ENCODE measurements around the gene TLR8.
"Not testable (repeated sequence)": the region's sequence is repeated elsewhere in the genome, so short reads cannot be mapped to it uniquely, and the experiment has no call there.

The TLR8 gene

GRCh38 chrX:12956704-12957534 lies 50.5 kb downstream of the TLR8 start:
- TF ChIP-seq ZFX (IDR thresholded peaks at IDR 0.05; ENCODE audit: borderline replicate concordance) (no peak), CTCF (IDR thresholded peaks at IDR 0.05) (no peak)
- no peak overlapping the region for H3K27ac ChIP-seq

GRCh38 chrX:12958059-12958458 lies 51.6 kb downstream of the TLR8 start:
- no peak overlapping the region for H3K27ac ChIP-seq
- no peak for TF ChIP-seq ZFX (IDR thresholded peaks at IDR 0.05; ENCODE audit: borderline replicate concordance)
- TF ChIP-seq CTCF (IDR thresholded peaks at IDR 0.05), result no peak

- TF ChIP-seq CTCF (IDR thresholded peaks at IDR 0.05), result no peak
- no peak for TF ChIP-seq ZFX (IDR thresholded peaks at IDR 0.05; ENCODE audit: borderline replicate concordance)
- H3K27ac ChIP-seq, result no peak overlapping the region
Observed at GRCh38 chrX:12958461-12958860, 52.0 kb downstream of the TLR8 start.

- TF ChIP-seq ZFX (IDR thresholded peaks at IDR 0.05; ENCODE audit: borderline replicate concordance) (no peak), CTCF (IDR thresholded peaks at IDR 0.05) (no peak)
- no peak overlapping the region for H3K27ac ChIP-seq
Observed at GRCh38 chrX:12961196-12961718, 54.8 kb downstream of the TLR8 start.

GRCh38 chrX:12962041-12962504 lies 55.7 kb downstream of the TLR8 start:
- H3K27ac ChIP-seq, result no peak overlapping the region

GRCh38 chrX:12963210-12963850 lies 56.9 kb downstream of the TLR8 start:
- not testable (repeated sequence) for H3K27ac ChIP-seq

More at GRCh38 chrX:12962041-12962504, 55.7 kb downstream of the TLR8 start:
- TF ChIP-seq ZFX (IDR thresholded peaks at IDR 0.05; ENCODE audit: borderline replicate concordance) (no peak), CTCF (IDR thresholded peaks at IDR 0.05) (no peak)

GRCh38 chrX:12965131-12965940 lies 58.9 kb downstream of the TLR8 start:
- no peak overlapping the region for H3K27ac ChIP-seq

More at GRCh38 chrX:12965131-12965940, 58.9 kb downstream of the TLR8 start:
- TF ChIP-seq ZFX (IDR thresholded peaks at IDR 0.05; ENCODE audit: borderline replicate concordance) (no peak), CTCF (IDR thresholded peaks at IDR 0.05) (no peak)
